ENCODE results near the gene LYSMD2.

Gene LYSMD2

GRCh38 chr15:51766341-51766740 lies 28.9 kb upstream of the LYSMD2 start:
- ChIA-PET POLR2A (no interaction called here), CTCF (interaction anchor here (3.0 to 15.1 kb wide), 2 partner anchors 9 to 12 kb away, joined by 8 to 150 read pairs; no protein-coding TSS in a partner anchor)
- no peak for DNase-seq (ENCODE audit: low read depth, low spot score)

DNA sequence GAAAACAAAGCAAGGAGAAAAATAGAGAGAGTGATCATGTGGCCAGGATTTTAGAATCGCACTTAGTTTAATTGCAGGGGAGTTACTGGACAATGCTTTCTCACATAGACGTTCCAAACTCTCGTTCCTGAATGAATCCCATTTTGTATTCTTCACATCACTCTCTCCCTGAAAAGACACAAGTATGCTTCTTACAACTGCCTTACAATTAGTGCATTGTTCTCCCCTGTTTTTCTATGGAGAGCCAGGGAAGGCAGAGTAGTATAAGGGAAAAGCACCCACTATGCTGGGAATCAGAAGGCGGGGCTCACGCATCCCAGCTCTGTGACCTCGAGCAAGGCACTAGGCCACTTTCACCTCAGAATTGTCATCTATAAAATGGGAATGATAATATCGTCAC lies 28.3 kb upstream of the LYSMD2 start:
- no peak for DNase-seq (ENCODE audit: low read depth, low spot score)
- ChIA-PET CTCF (interaction anchor here (3.0 to 15.1 kb wide), 2 partner anchors 10 to 13 kb away, joined by 8 to 150 read pairs; no protein-coding TSS in a partner anchor), POLR2A (no interaction called here)
- TF ChIP-seq CTCF (IDR thresholded peaks at IDR 0.05; ENCODE audit: insufficient read depth, low read length, missing control alignments) = no peak
- no peak overlapping the region for H3K4me3 ChIP-seq (ENCODE audit: low read depth, low read length)

More at GRCh38 chr15:51766341-51766740, 28.9 kb upstream of the LYSMD2 start:
- TF ChIP-seq CTCF (IDR thresholded peaks at IDR 0.05; ENCODE audit: insufficient read depth, low read length, missing control alignments) = no peak
- H3K4me3 ChIP-seq (ENCODE audit: low read depth, low read length) = no peak overlapping the region

DNA sequence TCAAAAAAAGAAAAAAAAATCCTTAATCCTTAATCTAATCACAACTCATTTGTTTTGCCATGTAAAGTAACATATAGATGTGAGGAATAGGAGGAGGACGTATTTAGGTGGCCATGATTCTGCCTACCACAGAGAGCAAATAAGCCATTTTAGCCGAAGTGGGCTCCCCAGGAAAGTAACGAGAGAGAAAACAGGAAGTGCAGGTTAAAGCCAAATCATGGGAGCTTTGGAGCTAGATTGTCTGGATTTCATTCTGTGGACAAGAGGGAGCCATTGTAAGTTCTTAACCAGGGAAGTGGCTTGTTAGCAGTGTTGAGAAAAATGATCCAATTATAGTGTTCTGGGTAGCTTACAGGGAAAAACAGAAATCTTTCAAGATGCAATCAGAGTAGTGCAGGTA lies 23.4 kb upstream of the LYSMD2 start:
- H3K4me3 ChIP-seq (ENCODE audit: low read depth, low read length) = no peak overlapping the region
- POLR2A ChIA-PET = no interaction called here
- DNase-seq (ENCODE audit: low read depth, low spot score) = no peak
- CTCF ChIA-PET = interaction anchor here (0.9 to 15.1 kb wide), 4 partner anchors 9 to 111 kb away, joined by 3 to 150 read pairs (median 6); no protein-coding TSS in a partner anchor
- TF ChIP-seq CTCF (IDR thresholded peaks at IDR 0.05; ENCODE audit: insufficient read depth, low read length, missing control alignments) = no peak

DNA sequence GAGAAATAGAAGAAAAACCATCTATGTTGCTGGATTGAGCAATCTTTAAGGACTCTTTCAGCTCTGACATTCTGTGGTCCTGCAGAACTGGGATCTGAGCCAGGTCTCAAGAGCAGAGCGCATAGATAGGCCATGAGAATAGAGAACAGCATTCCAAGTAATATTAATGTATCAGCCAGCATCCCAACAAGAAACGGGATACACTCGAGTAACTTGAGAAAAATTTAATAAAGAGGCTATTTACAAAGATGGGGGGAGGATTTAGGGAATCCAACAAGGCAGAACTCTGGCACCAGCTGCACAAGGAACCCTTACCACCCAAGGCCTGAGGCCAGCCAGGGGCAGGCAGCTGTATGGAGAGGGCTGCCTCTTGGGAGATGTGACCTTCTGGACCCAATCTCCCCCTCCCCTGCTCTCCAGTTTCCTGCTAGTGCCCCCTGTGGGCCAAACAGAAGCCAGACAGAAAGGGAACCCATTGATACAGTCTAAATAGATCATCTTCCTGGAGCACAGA lies 22.2 kb upstream of the LYSMD2 start:
- H3K4me3 ChIP-seq (ENCODE audit: low read depth, low read length) = no peak overlapping the region
- POLR2A ChIA-PET = no interaction called here
- peak; percentile 88 for DNase-seq (ENCODE audit: low read depth, low spot score)
- peak; percentile 19 for TF ChIP-seq CTCF (IDR thresholded peaks at IDR 0.05; ENCODE audit: insufficient read depth, low read length, missing control alignments)
- CTCF ChIA-PET = interaction anchor here (1.2 to 15.1 kb wide), 2 partner anchors 11 to 16 kb away, joined by 6 to 150 read pairs; no protein-coding TSS in a partner anchor

DNA sequence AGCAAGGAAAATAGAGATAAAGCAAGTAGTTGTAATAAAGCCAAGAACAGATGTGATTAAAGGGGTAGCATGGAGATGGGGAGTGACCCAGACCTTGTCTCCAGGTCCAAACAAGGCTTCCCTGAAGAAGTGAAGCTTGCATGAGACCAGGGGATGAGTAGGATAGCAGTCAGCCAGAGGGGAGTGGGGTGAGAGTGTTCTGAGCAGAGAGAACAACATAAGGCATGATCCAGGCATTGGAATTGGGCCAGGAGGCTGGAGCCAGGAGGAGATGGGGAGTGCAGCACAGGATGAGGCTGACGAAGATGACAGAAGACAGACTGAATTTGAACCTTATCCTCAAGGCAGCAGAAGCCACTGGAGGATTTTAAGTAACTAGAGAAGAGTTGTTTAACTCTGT lies 21.2 kb upstream of the LYSMD2 start:
- peak; percentile 12 for DNase-seq (ENCODE audit: low read depth, low spot score)
- H3K4me3 ChIP-seq (ENCODE audit: low read depth, low read length) = no peak overlapping the region
- ChIA-PET POLR2A (no interaction called here), CTCF (interaction anchor here (1.9 to 15.1 kb wide), 4 partner anchors 9 to 108 kb away, joined by 5 to 150 read pairs (median 10); no protein-coding TSS in a partner anchor)
- no peak for TF ChIP-seq CTCF (IDR thresholded peaks at IDR 0.05; ENCODE audit: insufficient read depth, low read length, missing control alignments)

DNA sequence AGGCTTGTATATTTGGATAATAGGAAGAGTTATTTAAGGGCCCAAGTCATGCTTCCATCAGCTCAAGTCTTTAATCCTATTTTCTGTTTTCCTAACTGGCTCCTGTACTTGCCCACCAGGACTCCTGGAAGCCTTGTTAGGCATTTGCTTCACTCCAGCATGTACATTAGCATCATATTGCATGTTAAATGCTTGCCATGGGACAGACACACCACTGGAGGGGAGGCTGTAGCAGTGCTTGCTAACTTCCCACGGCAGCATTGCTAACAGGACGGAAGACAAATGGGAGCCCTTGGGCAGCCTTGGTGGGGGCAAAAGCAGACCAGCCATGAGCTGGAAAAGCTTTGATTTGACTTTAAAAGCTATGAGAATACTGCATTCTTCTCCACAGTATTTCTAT lies 20.0 kb upstream of the LYSMD2 start:
- no peak for DNase-seq (ENCODE audit: low read depth, low spot score)
- TF ChIP-seq CTCF (IDR thresholded peaks at IDR 0.05; ENCODE audit: insufficient read depth, low read length, missing control alignments) = no peak
- ChIA-PET POLR2A (no interaction called here), CTCF (interaction anchor here (1.3 to 15.1 kb wide), 5 partner anchors 10 to 107 kb away, joined by 3 to 150 read pairs (median 5); no protein-coding TSS in a partner anchor)
- no peak overlapping the region for H3K4me3 ChIP-seq (ENCODE audit: low read depth, low read length)
